PC-3 (cell line): Measurements from ENCODE around the gene WDR72.

Experiments used
- EZH2 ChIP-seq: fragments of 300-600 bp; sonication (generic); IDR thresholded peaks from one replicate; pipeline ENCODE4 v1.6.1; 2017; ENCODE audit warnings: antibody characterized with exemption, mild to moderate bottlenecking, low read length; ENCODE audit not compliant: unreplicated experiment
- TF ChIP-seq, protein P1 (sequence below): fragments of 300-600 bp; sonication (generic); conservative IDR thresholded peaks from 2 replicates; pipeline ENCODE4 v1.5.1; 2017; ENCODE audit warnings: antibody characterized with exemption, low read depth, mild to moderate bottlenecking, low read length

GRCh38 chr15:53527996-53528395, 231.5 kb downstream of the WDR72 start:
- TF ChIP-seq, protein P1, sequence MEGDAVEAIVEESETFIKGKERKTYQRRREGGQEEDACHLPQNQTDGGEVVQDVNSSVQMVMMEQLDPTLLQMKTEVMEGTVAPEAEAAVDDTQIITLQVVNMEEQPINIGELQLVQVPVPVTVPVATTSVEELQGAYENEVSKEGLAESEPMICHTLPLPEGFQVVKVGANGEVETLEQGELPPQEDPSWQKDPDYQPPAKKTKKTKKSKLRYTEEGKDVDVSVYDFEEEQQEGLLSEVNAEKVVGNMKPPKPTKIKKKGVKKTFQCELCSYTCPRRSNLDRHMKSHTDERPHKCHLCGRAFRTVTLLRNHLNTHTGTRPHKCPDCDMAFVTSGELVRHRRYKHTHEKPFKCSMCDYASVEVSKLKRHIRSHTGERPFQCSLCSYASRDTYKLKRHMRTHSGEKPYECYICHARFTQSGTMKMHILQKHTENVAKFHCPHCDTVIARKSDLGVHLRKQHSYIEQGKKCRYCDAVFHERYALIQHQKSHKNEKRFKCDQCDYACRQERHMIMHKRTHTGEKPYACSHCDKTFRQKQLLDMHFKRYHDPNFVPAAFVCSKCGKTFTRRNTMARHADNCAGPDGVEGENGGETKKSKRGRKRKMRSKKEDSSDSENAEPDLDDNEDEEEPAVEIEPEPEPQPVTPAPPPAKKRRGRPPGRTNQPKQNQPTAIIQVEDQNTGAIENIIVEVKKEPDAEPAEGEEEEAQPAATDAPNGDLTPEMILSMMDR, result no peak
- no peak for TF ChIP-seq EZH2
